Upper lobe of right lung (tissue), 1 donor: Measurements from ENCODE around the gene LHX8. TPM values are rescaled to one million over a fixed set of nuclear protein-coding genes. Genes with fewer than 3 reads are reported as not detected.
"Not testable (repeated sequence)": the region's sequence is repeated elsewhere in the genome, so short reads cannot be mapped to it uniquely, and the experiment has no call there.

Experiments used
- ATAC-seq: fragments of 200-7000 bp; cut with Tn5 transposase; one replicate; pipeline ENCODE4 v1.9.1; 2020; ENCODE audit warnings: mild to moderate bottlenecking, moderate library complexity
- DNase-seq: peaks from one replicate; pipeline ENCODE4 v3.0.0-alpha.2; 2020
- H3K27ac ChIP-seq: fragments of 200-600 bp; one replicate; pipeline ENCODE4 v1.8.0; 2022
- H3K27me3 ChIP-seq: fragments of 200-600 bp; one replicate; pipeline ENCODE4 v1.8.0; 2022; ENCODE audit warnings: mild to moderate bottlenecking
- H3K36me3 ChIP-seq: fragments of 200-600 bp; one replicate; pipeline ENCODE4 v1.8.0; 2022
- H3K4me1 ChIP-seq: fragments of 200-600 bp; one replicate; pipeline ENCODE4 v1.8.0; 2022
- H3K4me3 ChIP-seq: fragments of 200-600 bp; one replicate; pipeline ENCODE4 v1.8.0; 2022; ENCODE audit warnings: mild to moderate bottlenecking
- H3K9me3 ChIP-seq: fragments of 200-600 bp; one replicate; pipeline ENCODE4 v1.8.0; 2022
- CTCF ChIP-seq: fragments of 200-600 bp; IDR thresholded peaks from one replicate; pipeline ENCODE4 v1.8.0; 2022; ENCODE audit warnings: antibody characterized with exemption
- intact Hi-C: fragments of 100-400 bp; cut with DNase I; formaldehyde crosslinking; loops from one replicate; pipeline ENCODE4 v1.11.0; 2022
- total RNA-seq: library from RNA; stranded (reverse); fragmentation: NEBNext Ultra II Directional; extraction: Animal tissue kit (Norgen Biotek cat#: 25700); gene quantifications from one replicate; pipeline ENCODE4 v1.2.1, GENCODE V29; 2021
- donor health status: DM: no; HTN: yes; CAD: no; lungs with severe emphysema.

The LHX8 gene
- total RNA-seq, 1 donor from 2014 or later: not detected

GRCh38 chr1:75172556-75172955 lies 38.4 kb downstream of the LHX8 start:
- no peak for TF ChIP-seq CTCF
- intact Hi-C loops: no loop called here
- ATAC-seq: no peak

GRCh38 chr1:75174031-75174760 lies 40.0 kb downstream of the LHX8 start:
- H3K4me1 ChIP-seq: no peaks in the 10 kb centered on the region
- peak; percentile 75 for ATAC-seq
- TF ChIP-seq CTCF: no peak
- no peaks in the 10 kb centered on the region for H3K9me3 ChIP-seq
- no peaks in the 10 kb centered on the region for H3K27me3 ChIP-seq
- intact Hi-C loops: no loop called here
- no peaks in the 10 kb centered on the region for H3K36me3 ChIP-seq
- no peak overlapping the region for H3K27ac ChIP-seq
- H3K4me3 ChIP-seq: no peak overlapping the region
- DNase-seq: no peak

More at GRCh38 chr1:75172556-75172955, 38.4 kb downstream of the LHX8 start:
- no peaks in the 10 kb centered on the region for H3K27me3 ChIP-seq
- no peaks in the 10 kb centered on the region for H3K4me1 ChIP-seq
- no peaks in the 10 kb centered on the region for H3K9me3 ChIP-seq
- no peaks in the 10 kb centered on the region for H3K36me3 ChIP-seq
- no peak overlapping the region for H3K4me3 ChIP-seq
- no peak overlapping the region for H3K27ac ChIP-seq
- no peak for DNase-seq

- H3K27ac ChIP-seq, H3K4me1 ChIP-seq, DNase-seq, H3K27me3 ChIP-seq, intact Hi-C loops, H3K4me3 ChIP-seq, ATAC-seq, H3K9me3 ChIP-seq, H3K36me3 ChIP-seq: not testable (repeated sequence)
These were observed 47.2 kb downstream of the LHX8 start for GRCh38 chr1:75181214-75181955.

GRCh38 chr1:75188892-75189291 lies 54.7 kb downstream of the LHX8 start:
- Histone ChIP-seq H3K27ac (no peak overlapping the region), H3K36me3 (no peaks in the 10 kb centered on the region), H3K27me3 (no peaks in the 10 kb centered on the region), H3K9me3 (no peaks in the 10 kb centered on the region), H3K4me1 (no peaks in the 10 kb centered on the region), H3K4me3 (no peak overlapping the region)
- no peak for TF ChIP-seq CTCF
- intact Hi-C loops: no loop called here
- ATAC-seq (no peak), DNase-seq (no peak)

GRCh38 chr1:75198163-75198562 lies 64.0 kb downstream of the LHX8 start:
- intact Hi-C loops: no loop called here
- TF ChIP-seq CTCF: no peak
- H3K4me3 ChIP-seq: no peak overlapping the region
- DNase-seq: no peak
- H3K9me3 ChIP-seq: no peaks in the 10 kb centered on the region
- no peaks in the 10 kb centered on the region for H3K36me3 ChIP-seq
- H3K27me3 ChIP-seq: peaks cover 5% of the 10 kb centered on the region
- no peak for ATAC-seq
- no peak overlapping the region for H3K27ac ChIP-seq
- H3K4me1 ChIP-seq: no peaks in the 10 kb centered on the region

GRCh38 chr1:75198761-75199160 lies 64.6 kb downstream of the LHX8 start:
- no peak overlapping the region for H3K27ac ChIP-seq
- DNase-seq (no peak), ATAC-seq (no peak)
- no peaks in the 10 kb centered on the region for H3K36me3 ChIP-seq
- no peak overlapping the region for H3K4me3 ChIP-seq
- intact Hi-C loops: no loop called here
- no peaks in the 10 kb centered on the region for H3K4me1 ChIP-seq
- peaks cover 5% of the 10 kb centered on the region for H3K27me3 ChIP-seq
- no peaks in the 10 kb centered on the region for H3K9me3 ChIP-seq
- TF ChIP-seq CTCF: no peak
